Left lobe of liver (tissue), 2 donors: ENCODE data around the gene MBTPS1. TPM values are rescaled to one million over a fixed set of nuclear protein-coding genes. Genes with fewer than 3 reads are reported as not detected.

ENCODE experiments used
- ATAC-seq: fragments of 200-7000 bp; cut with Tn5 transposase; one replicate; pipeline ENCODE4 v1.9.1; 2020; ENCODE audit warnings: mild to moderate bottlenecking, moderate library complexity
- DNase-seq: peaks from one replicate; pipeline ENCODE4 v3.0.0-alpha.2; 2020; ENCODE audit warnings: low spot score
- total RNA-seq: library from RNA; stranded (reverse); gene quantifications from one replicate; pipeline ENCODE4 v1.2.1, GENCODE V29; 2021
- donor health status: DM: no; HTN: no; CAD: no; lungs with moderate emphysema.
- donor health status: DM: no; HTN: yes; CAD: no.

The MBTPS1 gene
- total RNA-seq, 1 donor from 2014 or later, result 41.3 TPM

GRCh38 chr16:84014570-84015327, 102.0 kb downstream of the MBTPS1 start:
- ATAC-seq (no peak), DNase-seq (no peak)

GRCh38 chr16:84013787-84014569, 102.8 kb downstream of the MBTPS1 start:
- DNase-seq, result no peak
- peak; percentile 71 for ATAC-seq

- ATAC-seq (no peak), DNase-seq (no peak)
These were observed 107.5 kb downstream of the MBTPS1 start for GRCh38 chr16:84009282-84009681.

- ATAC-seq (no peak), DNase-seq (no peak)
These were observed 108.8 kb downstream of the MBTPS1 start for GRCh38 chr16:84007965-84008364.

- ATAC-seq (no peak), DNase-seq (no peak)
These were observed 109.2 kb downstream of the MBTPS1 start for GRCh38 chr16:84007520-84007919.

GRCh38 chr16:84005391-84005790, 111.4 kb downstream of the MBTPS1 start:
- DNase-seq (no peak), ATAC-seq (peak; percentile 37)

DNA sequence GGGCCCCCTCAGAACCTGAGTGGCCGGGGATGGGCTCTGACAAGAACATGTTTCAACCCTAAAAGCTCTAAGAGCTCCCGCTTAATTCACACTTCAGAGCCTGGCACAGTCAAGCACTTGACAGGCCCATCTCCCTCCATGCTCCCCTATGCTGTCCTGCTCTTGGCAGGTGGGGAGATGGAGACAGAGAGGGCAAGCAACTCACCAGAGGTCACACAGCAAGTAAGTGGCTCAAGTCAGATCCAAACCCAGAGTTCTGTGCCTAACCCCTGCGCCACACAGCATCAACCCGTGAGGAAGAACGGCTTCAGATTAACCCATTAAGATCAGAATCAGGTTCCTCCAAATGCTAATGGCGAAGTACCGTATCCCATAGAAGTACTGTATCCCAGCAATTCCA, 112.3 kb downstream of the MBTPS1 start:
- DNase-seq (no peak), ATAC-seq (peak; percentile 20)

Other genes with a start within 250 kb of the MBTPS1 start
- 17.1 TPM for gene MLYCD, start 217.8 kb downstream of the MBTPS1 start, total RNA-seq
- gene OSGIN1, start 163.7 kb downstream of the MBTPS1 start, total RNA-seq, result 89.4 TPM
- gene NECAB2, start 148.7 kb downstream of the MBTPS1 start, total RNA-seq, result 12.9 TPM
- gene SLC38A8, start 74.1 kb downstream of the MBTPS1 start, total RNA-seq, result not detected
- 4.7 TPM for gene HSDL1, start 28.2 kb upstream of the MBTPS1 start, total RNA-seq
- not detected for gene DNAAF1, start 28.4 kb upstream of the MBTPS1 start, total RNA-seq
- 19.9 TPM for gene TAF1C, start 70.1 kb upstream of the MBTPS1 start, total RNA-seq
- not detected for gene ADAD2, start 74.2 kb upstream of the MBTPS1 start, total RNA-seq
- gene KCNG4, start 123.1 kb upstream of the MBTPS1 start, total RNA-seq, result not detected
- gene WFDC1, start 177.9 kb upstream of the MBTPS1 start, total RNA-seq, result 1.4 TPM